WERI-Rb-1 (cell line): ENCODE results near the gene VWA5B1.

Experiments used
- DNase-seq: peaks from one replicate; pipeline ENCODE4 v3.0.0-alpha.2; 2020
- H3K27ac ChIP-seq: fragments of 250-450 bp; sonication (Bioruptor Pico); 2 replicates; pipeline ENCODE4 v1.5.1; 2020; ENCODE audit warnings: mild to moderate bottlenecking, moderate library complexity
- H3K27me3 ChIP-seq: fragments of 250-450 bp; sonication (Bioruptor Pico); 2 replicates; pipeline ENCODE4 v1.5.1; 2021; ENCODE audit warnings: mild to moderate bottlenecking, low read depth, moderate library complexity; ENCODE audit not compliant: insufficient read depth, severe bottlenecking
- H3K36me3 ChIP-seq: fragments of 250-450 bp; sonication (Bioruptor Pico); 2 replicates; pipeline ENCODE4 v1.5.1; 2020; ENCODE audit warnings: mild to moderate bottlenecking, moderate library complexity
- H3K4me3 ChIP-seq: 2 replicates; pipeline ENCODE4 v1.5.1; 2011; ENCODE audit warnings: low read depth, mild to moderate bottlenecking, control low read depth, low read length
- H3K9me3 ChIP-seq: fragments of 250-450 bp; sonication (Bioruptor Pico); 2 replicates; pipeline ENCODE4 v1.5.1; 2021; ENCODE audit warnings: mild to moderate bottlenecking, moderate library complexity; ENCODE audit not compliant: severe bottlenecking
- TF ChIP-seq, protein P1 (sequence below): IDR thresholded peaks from 2 replicates; pipeline ENCODE4 v1.5.1; 2011; ENCODE audit warnings: low read depth, mild to moderate bottlenecking, control low read depth, inconsistent platforms, low read length

The VWA5B1 gene

DNA sequence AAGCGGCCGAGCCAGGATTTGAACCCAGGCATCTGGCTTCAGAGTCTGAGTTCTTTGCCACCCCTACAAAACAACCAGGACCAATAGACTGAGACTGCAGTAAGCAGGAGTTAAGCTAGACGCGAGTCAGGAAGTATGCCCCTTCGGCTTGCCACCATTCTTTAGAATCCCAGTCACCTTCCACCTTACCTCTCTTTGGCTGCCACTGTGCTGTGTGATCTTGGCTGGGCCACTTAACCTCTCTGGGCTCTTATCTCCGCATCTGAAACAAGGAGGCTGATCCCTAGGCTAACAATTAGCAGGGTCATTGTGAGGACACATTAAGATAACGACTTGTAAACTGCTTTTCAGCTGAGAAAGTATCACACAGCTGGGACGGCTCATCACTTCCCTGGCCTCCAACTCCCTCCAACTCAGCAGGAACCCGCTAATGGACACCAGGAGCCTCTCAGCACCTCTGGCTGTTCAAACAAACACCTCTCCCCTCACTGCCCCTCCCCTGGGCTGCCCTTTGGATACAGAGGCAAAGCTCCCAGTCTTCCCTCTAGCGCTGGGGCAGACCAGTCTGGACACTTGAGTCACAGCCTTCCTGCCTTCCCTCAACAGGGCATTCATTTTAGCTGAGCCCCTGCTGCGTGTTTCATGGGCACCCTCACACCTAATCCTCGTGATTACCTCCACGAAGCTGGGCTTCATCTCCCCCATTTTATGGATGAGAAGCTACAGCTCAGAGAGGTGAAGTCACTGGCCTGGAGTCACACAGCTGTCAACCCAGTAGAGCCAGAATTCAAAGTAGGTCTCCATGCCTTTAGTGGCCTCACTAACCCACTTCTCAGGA, 112.1 kb downstream of the VWA5B1 start:
- DNase-seq = no peak
- Histone ChIP-seq H3K27me3 (peaks cover 28% of the 10 kb centered on the region), H3K27ac (no peak overlapping the region), H3K4me3 (no peak overlapping the region), H3K9me3 (no peaks in the 10 kb centered on the region), H3K36me3 (no peaks in the 10 kb centered on the region)
- TF ChIP-seq, protein P1, sequence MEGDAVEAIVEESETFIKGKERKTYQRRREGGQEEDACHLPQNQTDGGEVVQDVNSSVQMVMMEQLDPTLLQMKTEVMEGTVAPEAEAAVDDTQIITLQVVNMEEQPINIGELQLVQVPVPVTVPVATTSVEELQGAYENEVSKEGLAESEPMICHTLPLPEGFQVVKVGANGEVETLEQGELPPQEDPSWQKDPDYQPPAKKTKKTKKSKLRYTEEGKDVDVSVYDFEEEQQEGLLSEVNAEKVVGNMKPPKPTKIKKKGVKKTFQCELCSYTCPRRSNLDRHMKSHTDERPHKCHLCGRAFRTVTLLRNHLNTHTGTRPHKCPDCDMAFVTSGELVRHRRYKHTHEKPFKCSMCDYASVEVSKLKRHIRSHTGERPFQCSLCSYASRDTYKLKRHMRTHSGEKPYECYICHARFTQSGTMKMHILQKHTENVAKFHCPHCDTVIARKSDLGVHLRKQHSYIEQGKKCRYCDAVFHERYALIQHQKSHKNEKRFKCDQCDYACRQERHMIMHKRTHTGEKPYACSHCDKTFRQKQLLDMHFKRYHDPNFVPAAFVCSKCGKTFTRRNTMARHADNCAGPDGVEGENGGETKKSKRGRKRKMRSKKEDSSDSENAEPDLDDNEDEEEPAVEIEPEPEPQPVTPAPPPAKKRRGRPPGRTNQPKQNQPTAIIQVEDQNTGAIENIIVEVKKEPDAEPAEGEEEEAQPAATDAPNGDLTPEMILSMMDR = no peak

DNA sequence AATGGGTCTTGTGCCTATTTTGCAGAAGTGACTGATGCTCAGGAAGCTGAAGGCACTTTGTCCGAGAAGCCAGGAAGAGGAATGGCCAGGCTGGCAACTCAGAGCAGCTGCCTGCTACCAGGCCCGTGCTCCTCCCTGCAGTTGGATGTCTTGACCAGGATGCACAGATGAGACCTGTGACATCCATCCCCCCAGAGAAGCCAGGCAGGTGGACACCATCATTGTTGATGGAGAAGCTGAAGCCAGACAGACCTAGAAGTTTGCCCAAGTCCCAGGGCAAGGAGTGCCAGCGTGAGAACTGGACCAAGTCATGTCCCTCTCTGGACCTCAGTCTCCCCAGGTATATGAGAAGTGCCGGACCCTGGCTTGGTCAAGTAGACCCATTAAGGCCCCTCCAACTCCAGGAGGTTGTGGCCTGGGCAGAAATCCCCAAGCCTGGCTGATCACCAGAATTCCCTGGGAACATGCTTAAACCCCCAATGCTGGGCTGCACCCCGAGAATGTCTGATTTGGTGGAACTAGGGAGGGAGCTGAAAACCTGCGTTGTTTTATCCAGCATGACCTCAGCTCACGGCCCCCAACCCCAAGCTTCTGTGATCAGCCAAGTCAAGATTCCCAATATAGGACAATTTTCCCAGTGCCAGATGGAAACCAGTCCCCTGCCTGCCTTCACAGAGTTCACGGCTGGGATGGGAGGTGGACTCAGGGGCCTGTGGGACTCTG, 112.9 kb downstream of the VWA5B1 start:
- no peak for DNase-seq
- H3K27ac ChIP-seq = no peak overlapping the region
- H3K9me3 ChIP-seq = no peaks in the 10 kb centered on the region
- H3K4me3 ChIP-seq = no peak overlapping the region
- TF ChIP-seq, protein P1 = no peak
- H3K36me3 ChIP-seq = no peaks in the 10 kb centered on the region
- H3K27me3 ChIP-seq = peaks cover 25% of the 10 kb centered on the region

DNA sequence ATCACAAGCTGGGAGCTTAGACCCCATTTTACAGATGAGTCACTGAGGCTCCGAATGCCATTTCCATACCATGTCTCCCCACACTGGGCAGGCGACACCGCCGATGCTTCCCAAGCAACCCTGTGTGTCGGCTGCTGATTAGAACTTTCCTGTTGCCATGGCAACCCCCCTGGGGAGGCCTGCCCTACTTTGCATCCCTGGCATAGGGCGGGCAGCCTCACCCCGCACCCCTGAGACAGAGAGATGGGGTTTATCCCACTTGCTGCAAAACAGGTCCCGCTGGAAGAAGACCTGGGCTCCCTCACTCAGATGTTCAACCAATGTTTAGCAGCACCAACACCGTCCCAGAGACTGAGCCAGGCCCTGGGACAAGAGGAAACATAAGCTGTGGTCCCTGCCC, 113.8 kb downstream of the VWA5B1 start:
- no peak overlapping the region for H3K27ac ChIP-seq

More for the DNA sequence above, 113.8 kb downstream of the VWA5B1 start:
- Histone ChIP-seq H3K27me3 (peaks cover 21% of the 10 kb centered on the region), H3K36me3 (no peaks in the 10 kb centered on the region), H3K9me3 (no peaks in the 10 kb centered on the region), H3K4me3 (no peak overlapping the region)
- DNase-seq = no peak
- TF ChIP-seq, protein P1 = no peak
